Body of pancreas (tissue), 4 donors: Measurements from ENCODE around the gene CDH20.

Source experiments
- POLR2A ChIP-seq, 3 donors: fragments of 450-650 bp; IDR thresholded peaks; one replicate each; pipeline ENCODE4 v1.6.1; 2016; ENCODE audit warnings: antibody characterized with exemption in 3 of 3, mild to moderate bottlenecking in 2 of 3
- TF ChIP-seq, protein P1 (sequence below), 7 experiments: fragments of 450-650 bp in 4 of 7; fragments of 200-600 bp in 3 of 7; sonication (generic) in 3 of 7; IDR thresholded peaks; one replicate each; pipeline ENCODE4 v1.5.1; 2016 to 2019; ENCODE audit warnings: antibody characterized with exemption in 7 of 7

DNA sequence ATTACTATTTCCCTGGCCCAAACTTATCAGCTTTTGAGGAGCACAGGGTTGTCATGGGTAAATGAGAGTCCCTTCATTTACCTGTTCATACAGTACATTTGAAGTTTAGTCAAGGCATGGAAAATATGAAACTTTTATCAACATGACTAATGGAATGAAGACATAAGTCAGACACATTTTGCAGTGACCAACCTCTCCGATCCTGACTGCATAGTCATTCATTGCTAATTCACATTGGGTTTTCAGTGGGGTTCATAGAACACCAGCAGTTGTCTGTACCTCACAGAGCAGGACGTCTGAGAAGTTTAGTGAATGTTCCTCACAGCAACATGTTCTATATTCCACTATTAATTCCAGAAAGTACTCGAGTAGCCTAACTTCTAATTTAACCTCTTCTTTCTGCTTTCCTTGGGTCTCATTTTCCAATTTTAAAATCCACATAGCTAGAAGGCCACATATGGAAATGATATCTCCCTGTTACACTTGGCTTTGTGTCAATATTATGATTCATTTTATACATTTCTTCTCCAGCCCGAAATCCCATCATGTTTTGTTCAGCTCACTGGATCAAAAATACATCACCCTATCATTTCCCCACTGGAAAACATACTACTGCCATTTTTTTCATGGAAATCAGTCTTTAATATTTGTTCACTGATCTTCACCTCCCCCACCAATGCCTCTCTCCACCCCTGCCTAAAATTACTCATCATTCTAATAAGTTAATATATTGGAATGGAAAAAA lies 65.9 kb downstream of the CDH20 start:
- TF ChIP-seq, protein P1, sequence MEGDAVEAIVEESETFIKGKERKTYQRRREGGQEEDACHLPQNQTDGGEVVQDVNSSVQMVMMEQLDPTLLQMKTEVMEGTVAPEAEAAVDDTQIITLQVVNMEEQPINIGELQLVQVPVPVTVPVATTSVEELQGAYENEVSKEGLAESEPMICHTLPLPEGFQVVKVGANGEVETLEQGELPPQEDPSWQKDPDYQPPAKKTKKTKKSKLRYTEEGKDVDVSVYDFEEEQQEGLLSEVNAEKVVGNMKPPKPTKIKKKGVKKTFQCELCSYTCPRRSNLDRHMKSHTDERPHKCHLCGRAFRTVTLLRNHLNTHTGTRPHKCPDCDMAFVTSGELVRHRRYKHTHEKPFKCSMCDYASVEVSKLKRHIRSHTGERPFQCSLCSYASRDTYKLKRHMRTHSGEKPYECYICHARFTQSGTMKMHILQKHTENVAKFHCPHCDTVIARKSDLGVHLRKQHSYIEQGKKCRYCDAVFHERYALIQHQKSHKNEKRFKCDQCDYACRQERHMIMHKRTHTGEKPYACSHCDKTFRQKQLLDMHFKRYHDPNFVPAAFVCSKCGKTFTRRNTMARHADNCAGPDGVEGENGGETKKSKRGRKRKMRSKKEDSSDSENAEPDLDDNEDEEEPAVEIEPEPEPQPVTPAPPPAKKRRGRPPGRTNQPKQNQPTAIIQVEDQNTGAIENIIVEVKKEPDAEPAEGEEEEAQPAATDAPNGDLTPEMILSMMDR (IDR thresholded peaks at IDR 0.05): no peak
- TF ChIP-seq POLR2A (IDR thresholded peaks at IDR 0.05): no peak
